HL-60/S4 treated with retinoic acid at 250 ng/mL for 4 days and 3 days (cell line): ENCODE data around the gene TPD52L1.

ENCODE experiments used
- in situ Hi-C: fragments of 300-500 bp; cut with MboI; formaldehyde crosslinking; loops from 2 replicates; pipeline ENCODE4 v1.7.0; 2022; ENCODE audit warnings: low sequenced_read_pairs

TPD52L1 gene

DNA sequence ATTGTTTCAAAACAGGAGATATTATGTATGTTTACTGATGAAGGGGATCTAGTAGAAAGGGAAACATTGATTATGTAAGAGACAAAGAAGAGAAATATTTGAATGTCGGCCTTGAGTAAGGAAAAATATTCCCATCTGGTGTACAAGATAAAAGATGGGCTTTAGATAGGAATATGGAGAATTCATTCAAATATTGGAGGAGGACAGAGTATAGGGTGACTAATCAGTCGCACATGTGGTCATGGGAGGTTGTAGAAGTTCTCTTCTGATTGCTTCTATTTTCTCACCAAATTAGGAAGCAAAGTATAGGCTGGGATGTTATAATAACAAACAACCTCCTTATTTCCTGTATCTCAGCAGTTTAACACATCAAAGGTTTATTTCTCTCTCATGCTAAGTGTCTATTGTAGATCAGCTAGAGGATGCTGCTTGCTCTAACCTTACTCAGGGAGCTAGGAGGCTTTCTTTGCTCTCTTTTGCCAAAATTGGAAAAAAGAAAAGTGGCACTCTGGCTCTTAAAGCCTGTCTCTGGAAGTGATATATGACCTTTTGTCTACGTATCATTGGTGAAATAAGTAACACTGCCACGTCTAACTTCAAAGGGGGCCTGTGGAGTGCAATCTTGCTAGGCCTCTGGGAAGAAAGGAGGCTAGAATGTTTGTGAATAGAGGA lies 149.4 kb downstream of the TPD52L1 start:
- in situ Hi-C loops, result loop anchor here (10.0 kb wide), 1 partner anchor 672 kb away; no protein-coding TSS in a partner anchor

DNA sequence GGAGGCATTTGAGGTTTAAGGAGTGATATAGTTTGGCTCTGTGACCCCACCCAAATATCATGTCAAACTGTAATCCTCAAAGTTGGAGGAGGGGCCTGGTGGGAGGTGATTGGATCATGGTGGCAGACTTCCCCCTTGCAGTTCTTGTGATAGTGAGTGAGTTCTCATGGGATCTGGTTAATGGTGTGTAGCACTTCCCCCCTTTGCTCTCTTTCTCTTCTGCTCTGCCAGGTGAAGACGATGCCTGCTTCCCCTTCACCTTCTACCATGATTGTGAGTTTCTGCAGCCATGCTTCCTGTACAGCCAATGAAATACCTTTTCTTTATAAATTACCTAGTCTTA lies 149.9 kb downstream of the TPD52L1 start:
- in situ Hi-C loops, result loop anchor here (10.0 kb wide), 1 partner anchor 671 kb away; no protein-coding TSS in a partner anchor

DNA sequence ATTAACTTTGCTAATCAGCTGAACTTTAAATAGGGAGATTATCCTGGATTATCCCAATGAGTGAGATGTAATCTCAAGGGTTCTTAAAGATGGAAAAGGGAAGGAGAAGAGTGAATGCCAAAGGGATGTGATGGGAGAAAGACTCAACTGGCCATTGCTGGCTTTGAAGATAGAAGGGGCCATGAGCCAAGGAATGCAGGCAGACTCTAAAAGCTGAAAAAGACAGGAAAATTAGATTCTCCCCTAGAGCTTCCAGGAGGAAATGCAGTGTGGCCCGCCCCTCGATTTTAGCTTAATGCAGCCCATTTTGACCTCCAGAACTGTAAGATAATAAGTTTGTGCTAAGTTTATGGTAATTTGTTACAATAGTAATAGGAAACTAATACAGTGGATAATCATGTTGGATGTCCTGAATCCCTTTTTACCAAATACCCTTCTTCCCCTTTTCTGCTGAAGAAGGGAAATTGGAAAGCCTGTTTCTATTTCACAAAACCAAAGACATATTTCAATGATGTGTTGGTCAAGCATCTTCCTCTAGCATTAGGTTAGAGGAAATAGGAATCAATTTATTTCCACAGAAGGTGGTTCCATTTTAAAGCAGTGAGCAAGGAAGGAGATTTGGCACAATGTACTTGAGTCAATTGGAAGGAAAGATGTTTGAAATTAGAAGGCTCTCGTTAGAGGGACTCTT lies 151.5 kb downstream of the TPD52L1 start:
- in situ Hi-C loops, result loop anchor here (10.0 kb wide), 1 partner anchor 670 kb away; no protein-coding TSS in a partner anchor

DNA sequence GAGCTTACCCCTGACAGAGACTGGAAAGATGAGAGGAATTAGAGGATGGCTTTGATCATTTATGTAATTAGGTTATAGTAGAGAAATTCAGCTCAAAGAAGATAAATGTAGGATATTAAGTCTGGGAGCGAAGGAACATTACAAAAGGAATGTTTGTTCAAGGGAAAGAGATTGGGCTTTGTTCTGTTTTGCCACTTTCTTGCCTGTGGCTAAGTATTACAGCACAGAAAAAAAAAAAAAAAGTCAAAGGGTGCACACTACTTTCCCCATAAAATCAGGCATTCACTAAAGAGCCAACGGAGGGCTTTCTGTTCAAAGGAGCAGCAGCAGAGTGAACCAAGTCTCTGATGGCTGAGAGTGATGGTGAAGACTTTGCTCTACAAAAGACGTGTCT lies 153.2 kb downstream of the TPD52L1 start:
- in situ Hi-C loops, result loop anchor here (10.0 kb wide), 1 partner anchor 668 kb away; no protein-coding TSS in a partner anchor

DNA sequence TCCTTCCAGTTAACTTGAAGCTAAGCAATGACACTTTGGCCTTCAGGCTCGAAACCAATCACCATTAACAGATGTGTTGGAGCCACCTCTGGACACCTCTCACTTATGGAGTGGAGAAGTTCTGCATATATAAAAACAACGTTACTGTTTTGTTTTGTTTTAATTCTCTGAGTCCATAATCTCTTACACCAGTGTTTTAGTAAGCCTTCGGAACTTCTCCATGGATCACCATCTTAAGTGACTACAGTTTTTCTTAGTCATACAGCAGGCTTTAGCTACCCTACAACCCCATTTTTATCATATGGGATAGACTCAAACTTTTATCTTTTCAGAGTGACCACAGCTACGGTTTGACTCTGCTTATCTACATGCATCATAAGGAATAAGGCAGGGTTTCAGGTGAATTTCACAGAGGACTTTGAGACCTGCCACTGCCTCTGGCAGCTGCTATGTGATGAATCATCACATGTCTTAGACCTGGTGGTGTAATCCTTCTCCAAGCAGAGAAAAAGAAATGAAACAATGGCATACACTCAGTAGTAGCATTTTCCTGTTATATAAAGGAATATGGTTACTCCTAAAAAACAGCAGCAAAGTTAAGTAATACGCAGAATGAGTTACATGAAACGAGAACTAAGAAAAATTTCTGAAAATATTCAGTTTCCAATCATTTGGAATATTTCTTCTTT lies 153.7 kb downstream of the TPD52L1 start:
- in situ Hi-C loops, result loop anchor here (10.0 kb wide), 1 partner anchor 668 kb away; no protein-coding TSS in a partner anchor

DNA sequence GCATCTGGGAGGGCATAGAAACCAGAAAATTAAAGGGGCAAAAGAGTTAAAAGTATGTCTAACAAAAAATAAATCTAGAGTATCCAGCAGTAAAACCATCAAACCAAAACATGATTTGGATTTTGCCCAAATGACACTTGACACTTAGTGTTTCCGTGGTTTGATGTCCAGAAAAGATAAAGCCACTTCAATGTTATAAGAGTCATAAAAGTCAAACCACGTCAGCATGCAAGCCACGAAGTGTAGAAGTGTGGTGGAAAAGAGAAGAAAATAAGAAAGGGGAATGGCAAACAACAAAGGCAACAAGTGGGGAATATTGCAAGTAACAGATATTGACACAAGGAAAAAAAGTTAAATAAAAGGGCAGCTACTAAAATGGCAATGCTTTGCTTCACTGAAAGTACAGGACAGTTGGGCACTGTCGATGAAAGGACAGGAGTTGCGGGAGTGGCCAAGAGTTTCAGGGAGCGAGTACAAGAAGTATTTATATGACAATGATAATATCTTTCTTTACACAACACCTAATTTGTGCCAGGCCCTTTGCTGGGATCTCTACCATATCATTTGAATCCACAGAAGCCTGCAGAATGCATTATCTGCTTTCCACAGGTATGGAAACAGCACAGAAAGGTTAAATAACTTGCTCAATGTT lies 154.5 kb downstream of the TPD52L1 start:
- in situ Hi-C loops, result loop anchor here (10.0 kb wide), 1 partner anchor 667 kb away; no protein-coding TSS in a partner anchor

DNA sequence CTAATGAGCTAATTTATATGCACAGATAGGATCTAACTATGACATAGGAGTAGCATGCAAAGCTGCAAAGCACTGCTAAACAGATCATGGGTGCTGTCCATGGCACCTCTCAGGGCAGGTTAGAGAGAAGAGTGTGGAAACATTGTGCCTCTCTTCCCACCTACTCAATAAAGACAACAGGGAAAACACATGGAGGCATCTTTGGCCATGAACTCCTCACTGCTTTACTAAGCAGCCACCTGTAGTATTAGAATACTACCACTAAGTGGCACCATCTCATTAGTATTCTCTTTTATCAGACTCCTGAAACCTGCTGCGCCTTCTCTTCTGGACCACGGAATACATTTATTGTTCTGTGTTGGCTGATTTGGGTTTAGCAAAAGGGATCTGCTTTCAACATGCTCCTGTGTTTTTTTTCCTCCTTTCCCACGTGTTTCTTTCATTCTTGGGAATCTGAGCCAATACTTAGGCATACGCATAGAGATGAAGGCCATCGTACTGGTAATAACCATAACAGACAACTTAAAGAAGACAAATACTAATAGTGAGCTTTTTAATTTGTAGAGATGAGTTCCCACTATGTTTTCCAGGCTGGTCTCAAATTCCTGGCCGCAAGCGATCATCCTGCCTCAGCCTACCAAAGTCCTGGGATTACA lies 157.5 kb downstream of the TPD52L1 start:
- in situ Hi-C loops, result loop anchor here (10.0 kb wide), 1 partner anchor 454 kb away; no protein-coding TSS in a partner anchor

DNA sequence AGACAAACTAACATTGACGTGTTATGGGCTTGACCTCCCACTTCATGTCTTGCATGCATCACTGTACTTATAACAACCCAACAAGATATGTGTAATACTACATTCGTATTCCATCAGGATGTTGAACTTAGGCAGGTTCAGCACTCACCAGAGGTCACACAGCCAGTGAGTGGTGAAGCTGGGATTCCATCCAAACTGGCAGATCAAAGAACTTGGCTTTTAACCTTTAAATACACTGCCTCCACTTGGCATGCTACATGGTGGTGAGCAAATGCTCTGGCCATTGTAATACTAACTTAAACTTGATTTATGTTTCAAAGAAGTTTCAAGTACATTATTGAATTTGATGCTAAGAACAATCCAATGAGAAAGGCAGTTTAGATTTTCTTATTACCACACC lies 158.9 kb downstream of the TPD52L1 start:
- in situ Hi-C loops, result loop anchor here (10.0 kb wide), 1 partner anchor 452 kb away; no protein-coding TSS in a partner anchor

DNA sequence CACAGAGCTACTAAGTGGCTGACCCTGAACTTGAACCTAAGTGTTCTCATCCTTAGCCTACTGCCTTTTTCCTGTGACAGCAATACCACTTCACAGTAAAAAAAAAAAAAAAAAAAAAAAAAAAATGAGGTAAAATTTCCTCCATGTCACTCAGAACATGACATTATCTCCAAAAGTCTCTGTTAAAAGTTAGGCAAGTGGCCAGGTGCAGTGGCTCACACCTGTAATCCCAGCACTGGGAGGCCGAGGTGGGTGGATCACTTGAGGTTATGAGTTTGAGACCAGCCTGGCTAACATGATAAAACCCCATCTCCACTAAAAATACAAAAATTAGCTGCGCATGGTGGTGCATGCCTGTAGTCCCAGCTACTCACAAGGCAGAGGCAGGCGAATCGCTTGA lies 159.4 kb downstream of the TPD52L1 start:
- in situ Hi-C loops, result loop anchor here (10.0 kb wide), 1 partner anchor 452 kb away; no protein-coding TSS in a partner anchor
